ENCODE data around the gene ZSCAN23.

DNA sequence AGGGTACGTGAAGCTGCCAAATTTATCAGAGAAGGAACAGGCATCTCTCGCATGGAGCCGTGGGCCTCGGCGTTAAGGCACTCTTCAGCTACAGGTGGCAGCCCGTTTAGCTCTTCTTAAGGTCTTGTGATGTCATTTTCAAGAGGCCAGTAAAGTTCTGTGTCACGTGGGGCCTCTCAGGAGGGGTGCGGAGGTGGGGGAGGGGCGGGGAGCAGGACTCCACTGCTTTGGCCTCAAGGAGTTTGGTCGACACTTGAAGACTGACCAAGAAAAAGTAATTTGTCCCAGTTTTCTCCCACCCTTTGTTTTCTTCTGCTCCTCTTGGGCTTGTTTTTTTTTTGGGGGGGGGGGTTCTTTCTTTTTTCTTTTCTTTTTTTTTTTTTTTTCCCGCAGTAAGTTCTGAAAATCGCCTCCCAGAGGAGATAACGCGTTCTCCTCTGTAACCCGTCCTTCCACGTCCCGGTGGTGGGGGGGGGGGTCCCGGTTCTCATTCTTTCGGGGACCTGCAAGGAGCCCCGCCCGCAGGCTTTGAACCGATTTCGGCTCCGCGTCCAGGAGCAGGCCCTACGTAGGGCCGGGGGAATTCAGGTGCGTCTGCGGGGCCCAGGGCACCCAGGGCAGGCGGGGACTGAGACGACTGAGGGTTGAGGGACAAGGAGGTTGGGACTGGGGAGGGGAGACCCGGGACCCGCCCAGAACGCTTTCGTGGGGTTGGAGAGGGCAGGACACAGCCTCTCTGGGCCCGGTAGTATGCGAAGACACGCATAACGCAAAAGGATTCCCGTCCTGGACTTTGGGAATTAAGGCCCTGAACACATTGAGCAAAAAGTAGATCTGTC is 46.3 kb upstream of the ZSCAN23 start:
- TF ChIP-seq CTCF (IDR thresholded peaks at IDR 0.05) (no peak), POLR2A (IDR thresholded peaks at IDR 0.05) (no peak)

Measured in right lobe of liver (tissue), 4 donors.